ENCODE measurements around the gene BCOR. TPM values are rescaled to one million over a fixed set of nuclear protein-coding genes. Genes with fewer than 3 reads are reported as not detected.

The BCOR gene
- total and polyA plus RNA-seq, 2 of the 13 experiments (the other 11 are each of a cell fraction or from before 2014, with no cell fraction given), result 14.3 to 15.2 TPM

DNA sequence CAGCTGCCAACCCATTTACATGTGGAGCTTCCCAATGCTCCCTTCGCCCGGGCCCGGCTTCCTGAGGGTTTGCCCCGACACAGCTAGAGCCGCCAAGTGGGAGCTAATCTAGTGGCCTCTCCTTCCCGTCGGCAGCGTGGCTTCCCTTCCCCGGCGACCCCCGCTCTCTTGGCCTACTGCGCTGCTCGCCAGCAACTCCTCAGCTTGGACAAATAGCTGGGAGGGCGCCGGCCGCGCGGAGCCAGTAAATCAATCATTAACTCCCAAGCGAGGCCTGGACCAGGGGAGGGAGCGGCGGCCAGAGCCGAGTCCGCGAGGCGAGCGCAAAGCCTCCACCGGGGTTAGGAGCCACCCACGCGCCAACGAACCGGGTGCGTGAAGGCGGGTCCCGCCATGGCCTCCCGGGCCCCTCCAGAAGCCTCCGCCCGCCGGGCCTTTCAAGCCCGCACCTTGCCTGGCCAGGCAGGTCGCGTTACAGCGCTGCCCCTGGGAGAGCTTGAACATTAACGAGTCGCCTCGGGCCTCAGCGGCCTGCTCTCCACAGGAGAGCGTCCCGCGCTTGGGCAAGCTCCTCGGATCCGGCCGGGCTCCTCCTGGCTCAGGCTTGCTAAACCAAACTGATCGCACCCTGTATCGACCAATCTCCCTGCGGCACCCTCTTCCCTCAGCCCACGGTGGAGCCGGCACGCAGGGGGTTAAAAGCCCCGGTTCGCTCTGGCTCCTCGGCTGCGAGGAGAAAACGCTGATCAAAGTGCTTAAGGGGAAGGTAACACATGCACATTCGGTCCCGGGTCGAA is 10.6 kb upstream of the BCOR start (continued):
- TF ChIP-seq KLF12 (CRISPR knock-in tag; IDR thresholded peaks at IDR 0.05; ENCODE audit: borderline replicate concordance), result no peak
- no peak for TF ChIP-seq SRSF4 (IDR thresholded peaks at IDR 0.05; ENCODE audit: low read depth, low read length, poor library complexity, severe bottlenecking)
- no peak for TF ChIP-seq ERF (CRISPR knock-in tag; IDR thresholded peaks at IDR 0.05)
- no peak for TF ChIP-seq NCOR1 (IDR thresholded peaks at IDR 0.05; ENCODE audit: borderline replicate concordance, low read length)
- TF ChIP-seq ZNF256 (CRISPR knock-in tag; conservative IDR thresholded peaks at IDR 0.05), result no peak
- TF ChIP-seq, protein P1, sequence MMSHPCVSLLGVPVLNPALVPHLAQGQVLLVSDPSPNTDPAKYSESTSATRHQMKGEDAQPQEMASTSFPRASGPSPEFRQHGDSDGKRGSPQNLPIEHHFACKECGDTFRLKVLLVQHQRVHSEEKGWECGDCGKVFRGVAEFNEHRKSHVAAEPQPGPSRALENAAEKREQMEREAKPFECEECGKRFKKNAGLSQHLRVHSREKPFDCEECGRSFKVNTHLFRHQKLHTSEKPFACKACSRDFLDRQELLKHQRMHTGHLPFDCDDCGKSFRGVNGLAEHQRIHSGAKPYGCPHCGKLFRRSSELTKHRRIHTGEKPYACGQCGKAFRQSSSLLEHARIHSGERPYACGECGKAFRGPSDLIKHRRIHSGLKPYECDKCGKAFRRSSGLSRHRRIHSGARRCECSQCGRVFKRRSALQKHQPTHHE (CRISPR knock-in tag; IDR thresholded peaks at IDR 0.05; ENCODE audit: borderline replicate concordance), result no peak
- TF ChIP-seq ZNF629 (CRISPR knock-in tag; conservative IDR thresholded peaks at IDR 0.05), result no peak
- TF ChIP-seq PITX1 (CRISPR knock-in tag; IDR thresholded peaks at IDR 0.05), result 0 out of 2 replicates have a peak, but pooled peaks have one; percentile 32
- no peak for TF ChIP-seq PAWR (CRISPR knock-in tag; IDR thresholded peaks at IDR 0.05; ENCODE audit: borderline replicate concordance)
- 0 out of 2 replicates have a peak, but pooled peaks have one; percentile 8 for TF ChIP-seq KAT8 (CRISPR knock-in tag; IDR thresholded peaks at IDR 0.05)
- no peak for TF ChIP-seq ATRX (CRISPR knock-in tag; IDR thresholded peaks at IDR 0.05; ENCODE audit: borderline replicate concordance)
- TF ChIP-seq RBM22 (optimal IDR thresholded peaks at IDR 0.05; ENCODE audit: low read length), result no peak
- TF ChIP-seq NFE2 (CRISPR knock-in tag; IDR thresholded peaks at IDR 0.05), result no peak
- 0 out of 2 replicates have a peak, but pooled peaks have one; percentile 24 for TF ChIP-seq NR2C2 (CRISPR knock-in tag; IDR thresholded peaks at IDR 0.05; ENCODE audit: borderline replicate concordance)
- TF ChIP-seq, protein P2, sequence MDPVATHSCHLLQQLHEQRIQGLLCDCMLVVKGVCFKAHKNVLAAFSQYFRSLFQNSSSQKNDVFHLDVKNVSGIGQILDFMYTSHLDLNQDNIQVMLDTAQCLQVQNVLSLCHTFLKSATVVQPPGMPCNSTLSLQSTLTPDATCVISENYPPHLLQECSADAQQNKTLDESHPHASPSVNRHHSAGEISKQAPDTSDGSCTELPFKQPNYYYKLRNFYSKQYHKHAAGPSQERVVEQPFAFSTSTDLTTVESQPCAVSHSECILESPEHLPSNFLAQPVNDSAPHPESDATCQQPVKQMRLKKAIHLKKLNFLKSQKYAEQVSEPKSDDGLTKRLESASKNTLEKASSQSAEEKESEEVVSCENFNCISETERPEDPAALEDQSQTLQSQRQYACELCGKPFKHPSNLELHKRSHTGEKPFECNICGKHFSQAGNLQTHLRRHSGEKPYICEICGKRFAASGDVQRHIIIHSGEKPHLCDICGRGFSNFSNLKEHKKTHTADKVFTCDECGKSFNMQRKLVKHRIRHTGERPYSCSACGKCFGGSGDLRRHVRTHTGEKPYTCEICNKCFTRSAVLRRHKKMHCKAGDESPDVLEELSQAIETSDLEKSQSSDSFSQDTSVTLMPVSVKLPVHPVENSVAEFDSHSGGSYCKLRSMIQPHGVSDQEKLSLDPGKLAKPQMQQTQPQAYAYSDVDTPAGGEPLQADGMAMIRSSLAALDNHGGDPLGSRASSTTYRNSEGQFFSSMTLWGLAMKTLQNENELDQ (CRISPR knock-in tag; IDR thresholded peaks at IDR 0.05; ENCODE audit: borderline replicate concordance), result no peak
- TF ChIP-seq ZNF788 (CRISPR knock-in tag; IDR thresholded peaks at IDR 0.05; ENCODE audit: borderline replicate concordance), result peak; percentile 44; the same call in 1 of the 2 replicates
- TF ChIP-seq, protein P3, sequence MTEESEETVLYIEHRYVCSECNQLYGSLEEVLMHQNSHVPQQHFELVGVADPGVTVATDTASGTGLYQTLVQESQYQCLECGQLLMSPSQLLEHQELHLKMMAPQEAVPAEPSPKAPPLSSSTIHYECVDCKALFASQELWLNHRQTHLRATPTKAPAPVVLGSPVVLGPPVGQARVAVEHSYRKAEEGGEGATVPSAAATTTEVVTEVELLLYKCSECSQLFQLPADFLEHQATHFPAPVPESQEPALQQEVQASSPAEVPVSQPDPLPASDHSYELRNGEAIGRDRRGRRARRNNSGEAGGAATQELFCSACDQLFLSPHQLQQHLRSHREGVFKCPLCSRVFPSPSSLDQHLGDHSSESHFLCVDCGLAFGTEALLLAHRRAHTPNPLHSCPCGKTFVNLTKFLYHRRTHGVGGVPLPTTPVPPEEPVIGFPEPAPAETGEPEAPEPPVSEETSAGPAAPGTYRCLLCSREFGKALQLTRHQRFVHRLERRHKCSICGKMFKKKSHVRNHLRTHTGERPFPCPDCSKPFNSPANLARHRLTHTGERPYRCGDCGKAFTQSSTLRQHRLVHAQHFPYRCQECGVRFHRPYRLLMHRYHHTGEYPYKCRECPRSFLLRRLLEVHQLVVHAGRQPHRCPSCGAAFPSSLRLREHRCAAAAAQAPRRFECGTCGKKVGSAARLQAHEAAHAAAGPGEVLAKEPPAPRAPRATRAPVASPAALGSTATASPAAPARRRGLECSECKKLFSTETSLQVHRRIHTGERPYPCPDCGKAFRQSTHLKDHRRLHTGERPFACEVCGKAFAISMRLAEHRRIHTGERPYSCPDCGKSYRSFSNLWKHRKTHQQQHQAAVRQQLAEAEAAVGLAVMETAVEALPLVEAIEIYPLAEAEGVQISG (CRISPR knock-in tag; IDR thresholded peaks at IDR 0.05), result peak; percentile 53
- TF ChIP-seq, protein P4, sequence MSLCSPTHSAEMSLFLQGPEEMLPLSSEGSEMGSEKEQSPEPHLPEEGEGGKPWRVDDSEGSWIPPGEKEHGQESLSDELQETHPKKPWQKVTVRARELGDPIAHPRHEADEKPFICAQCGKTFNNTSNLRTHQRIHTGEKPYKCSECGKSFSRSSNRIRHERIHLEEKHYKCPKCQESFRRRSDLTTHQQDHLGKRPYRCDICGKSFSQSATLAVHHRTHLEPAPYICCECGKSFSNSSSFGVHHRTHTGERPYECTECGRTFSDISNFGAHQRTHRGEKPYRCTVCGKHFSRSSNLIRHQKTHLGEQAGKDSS (CRISPR knock-in tag; IDR thresholded peaks at IDR 0.05; ENCODE audit: borderline replicate concordance, low read depth), result 0 out of 2 replicates have a peak, but pooled peaks have one; percentile 63
- TF ChIP-seq GABPB1 (CRISPR knock-in tag; IDR thresholded peaks at IDR 0.05), result peak; percentile 44; the same call in 1 of the 2 replicates
- TF ChIP-seq ZNF607 (CRISPR knock-in tag; IDR thresholded peaks at IDR 0.05; ENCODE audit: borderline replicate concordance), result no peak; the same call in 1 of the 2 replicates
- TF ChIP-seq ZNF7 (CRISPR knock-in tag; IDR thresholded peaks at IDR 0.05), result no peak
- TF ChIP-seq POGZ (CRISPR knock-in tag; IDR thresholded peaks at IDR 0.05), result no peak; the same call in 1 of the 2 replicates
